22Rv1 (cell line): ENCODE measurements around the gene COX19.

Experiments
- ZFX ChIP-seq: fragments of 450-650 bp; IDR thresholded peaks from 2 replicates; pipeline ENCODE4 v1.6.1; 2017; ENCODE audit warnings: antibody characterized with exemption, borderline replicate concordance
- TF ChIP-seq, protein P1 (sequence below): fragments of 450-650 bp; IDR thresholded peaks from 2 replicates; pipeline ENCODE4 v1.5.1; 2017; ENCODE audit warnings: mild to moderate bottlenecking

DNA sequence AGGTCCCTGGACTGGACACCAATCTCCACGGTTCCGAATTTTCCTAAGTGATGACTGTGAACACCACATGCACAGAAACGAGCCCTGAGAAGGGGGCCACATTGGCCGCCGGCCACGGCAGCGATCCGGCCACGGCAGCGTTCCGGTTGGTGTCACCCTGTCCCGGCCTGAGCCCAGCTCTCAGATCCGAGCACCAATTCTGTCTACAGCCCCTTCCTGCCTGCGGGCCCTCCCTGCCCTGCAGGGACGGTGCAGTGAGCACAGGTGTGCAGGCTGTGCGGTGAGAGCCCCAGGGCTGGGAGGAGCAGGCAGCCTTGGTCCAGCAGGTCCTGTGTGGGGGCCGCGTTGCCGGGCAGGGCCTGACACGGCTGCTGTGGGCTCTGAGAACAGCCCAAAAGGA, 39.3 kb upstream of the COX19 start:
- TF ChIP-seq, protein P1, sequence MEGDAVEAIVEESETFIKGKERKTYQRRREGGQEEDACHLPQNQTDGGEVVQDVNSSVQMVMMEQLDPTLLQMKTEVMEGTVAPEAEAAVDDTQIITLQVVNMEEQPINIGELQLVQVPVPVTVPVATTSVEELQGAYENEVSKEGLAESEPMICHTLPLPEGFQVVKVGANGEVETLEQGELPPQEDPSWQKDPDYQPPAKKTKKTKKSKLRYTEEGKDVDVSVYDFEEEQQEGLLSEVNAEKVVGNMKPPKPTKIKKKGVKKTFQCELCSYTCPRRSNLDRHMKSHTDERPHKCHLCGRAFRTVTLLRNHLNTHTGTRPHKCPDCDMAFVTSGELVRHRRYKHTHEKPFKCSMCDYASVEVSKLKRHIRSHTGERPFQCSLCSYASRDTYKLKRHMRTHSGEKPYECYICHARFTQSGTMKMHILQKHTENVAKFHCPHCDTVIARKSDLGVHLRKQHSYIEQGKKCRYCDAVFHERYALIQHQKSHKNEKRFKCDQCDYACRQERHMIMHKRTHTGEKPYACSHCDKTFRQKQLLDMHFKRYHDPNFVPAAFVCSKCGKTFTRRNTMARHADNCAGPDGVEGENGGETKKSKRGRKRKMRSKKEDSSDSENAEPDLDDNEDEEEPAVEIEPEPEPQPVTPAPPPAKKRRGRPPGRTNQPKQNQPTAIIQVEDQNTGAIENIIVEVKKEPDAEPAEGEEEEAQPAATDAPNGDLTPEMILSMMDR, result no peak
- TF ChIP-seq ZFX, result no peak
